Motor neuron (in vitro differentiated cells): ENCODE data around the gene RNF145. TPM values are rescaled to one million over a fixed set of nuclear protein-coding genes. Genes with fewer than 3 reads are reported as not detected.
"Not testable (repeated sequence)": the region's sequence is repeated elsewhere in the genome, so short reads cannot be mapped to it uniquely, and the experiment has no call there.

ENCODE experiments used
- ATAC-seq, 8 experiments: fragments of 200-7000 bp; cut with Tn5 transposase; replicated peaks in 6 of 8; 2 replicates each; pipeline ENCODE4 v1.8.0; 2021; ENCODE audit warnings: mild to moderate bottlenecking in 8 of 8, moderate library complexity in 8 of 8
- H3K27ac ChIP-seq, 2 donors: fragments of 250-450 bp; sonication (Bioruptor Pico); 2 replicates each; pipeline ENCODE4 v1.9.0; 2021; ENCODE audit warnings: antibody characterized with exemption in 2 of 2, mild to moderate bottlenecking in 2 of 2, moderate library complexity in 1 of 2
- H3K4me1 ChIP-seq, 2 donors: fragments of 250-450 bp; sonication (Bioruptor Pico); replicated peaks in 1 of 2; 2 replicates each; pipeline ENCODE4 v1.6.1; 2021; ENCODE audit warnings: antibody characterized with exemption in 2 of 2, mild to moderate bottlenecking in 2 of 2, moderate library complexity in 1 of 2
- H3K4me3 ChIP-seq, 5 donors: fragments of 250-450 bp; sonication (Bioruptor Pico); 2 replicates each; pipeline ENCODE4 v1.9.0; 2021; ENCODE audit warnings: antibody characterized with exemption in 5 of 5, mild to moderate bottlenecking in 5 of 5, moderate library complexity in 4 of 5
- WGBS, 10 experiments: fragments of 450-650 bp; shearing (Covaris generic); methylation state at CpG; one replicate each; pipeline ENCODE4 v1.0.0; 2022; 5-methylcytosine and 5-hydroxymethylcytosine counted together
- in situ Hi-C, 9 experiments: fragments of 400-800 bp; cut with MboI; loops; one replicate each; pipeline ENCODE4 v1.15.0; 2021; ENCODE audit warnings: low sequenced_read_pairs in 9 of 9, low pct_unique_long_range_greater_than_20kb in 2 of 9; ENCODE audit not compliant: unreplicated experiment in 9 of 9
- total RNA-seq, 8 experiments: library from RNA; unstranded; fragments of 300-600 nt; gene quantifications; 2 replicates each; pipeline versions ENCODE4 v1.2.3 to v1.2.4, GENCODE V29; 2022

The RNF145 gene
- total RNA-seq, 8 experiments from 2014 or later = 41.0 to 88.5 (median 49.1) TPM

DNA sequence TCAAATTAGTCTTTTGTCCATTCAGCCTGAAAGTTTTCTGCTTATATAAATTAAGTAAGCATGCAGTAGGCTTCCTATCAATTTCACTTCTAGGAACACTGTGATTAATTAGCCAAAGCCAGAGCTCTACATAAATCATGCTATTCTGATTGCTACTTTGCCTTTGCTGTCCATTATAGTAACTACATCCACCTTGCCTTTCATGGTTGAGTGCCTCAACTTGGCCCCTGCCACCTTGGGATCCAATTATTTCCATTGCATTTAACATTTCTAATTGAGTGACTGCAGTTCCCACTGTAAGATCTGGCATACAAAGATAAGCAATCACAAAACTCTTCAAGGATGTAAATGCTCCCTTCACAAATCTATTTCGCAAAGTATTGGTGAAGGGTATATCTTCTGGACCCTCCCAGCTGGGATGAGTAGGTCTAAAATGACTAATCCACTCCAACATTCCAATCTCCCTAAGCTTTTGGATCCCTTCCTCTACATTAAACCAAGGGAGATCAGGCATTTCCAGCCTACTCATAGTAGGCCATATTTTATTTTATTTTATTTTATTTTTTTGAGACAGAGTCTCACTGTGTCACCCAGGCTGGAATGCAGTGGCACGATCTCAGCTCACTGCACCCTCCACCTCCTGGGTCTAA, 26.6 kb upstream of the RNF145 start:
- H3K4me1 ChIP-seq, ATAC-seq, H3K4me3 ChIP-seq, in situ Hi-C loops, H3K27ac ChIP-seq: not testable (repeated sequence)
- WGBS, 10 experiments = 17 to 100% (median 88%) methylated on average over 1 to 2 of the region's 2 CpGs; no CpG with 5 or more reads in 2 of the 10 experiments

DNA sequence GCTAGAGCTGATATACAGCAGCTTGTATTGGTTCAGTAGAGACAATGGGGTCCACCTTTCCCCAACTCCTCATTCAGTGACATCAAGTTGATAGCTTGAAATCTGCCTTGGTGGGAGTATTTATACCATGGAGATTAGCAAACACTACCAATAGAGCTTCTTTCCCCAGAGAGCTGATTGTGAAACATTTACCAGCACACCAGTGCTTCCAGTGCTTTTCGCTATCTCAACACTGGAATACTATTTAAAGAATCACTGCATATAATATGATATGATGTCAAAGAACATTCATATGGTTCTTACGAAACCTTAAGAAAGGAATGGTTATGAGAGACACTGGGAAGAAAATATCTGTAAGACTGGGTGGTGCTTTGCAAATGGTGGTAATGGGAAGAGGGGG, 21.8 kb upstream of the RNF145 start:
- H3K4me3 ChIP-seq = no peak overlapping the region
- WGBS, 10 experiments = 14 to 100% (median 92%) methylated on average over 1 to 2 of the region's 2 CpGs; no CpG with 5 or more reads in 3 of the 10 experiments
- peaks cover 3 to 4% of the 10 kb centered on the region in 2 donors for H3K4me1 ChIP-seq
- no peak overlapping the region for H3K27ac ChIP-seq
- peak in 2 of 8 experiments; percentile 13 to 33 for ATAC-seq
- in situ Hi-C loops = no loop called here

DNA sequence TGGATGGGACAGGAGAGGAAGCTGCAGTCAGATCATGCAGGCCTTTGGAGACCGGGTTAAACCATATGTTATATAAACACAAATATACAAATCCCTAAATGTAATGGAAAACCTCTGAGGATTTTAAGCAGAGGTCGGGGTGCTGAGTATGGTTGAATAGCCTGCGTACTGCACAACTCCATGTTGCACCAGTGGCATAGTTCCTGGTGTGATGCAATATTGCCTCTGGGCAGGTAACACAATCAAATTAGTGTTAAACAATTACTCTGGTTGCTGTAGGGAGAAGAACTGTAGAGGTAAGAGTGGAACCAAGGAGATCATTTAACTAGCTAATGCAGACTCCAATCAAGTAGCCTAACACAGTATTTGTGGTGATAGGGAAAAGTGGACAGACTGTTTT, 21.3 kb upstream of the RNF145 start:
- WGBS, 10 experiments = 36 to 100% (median 79%) methylated on average over 1 to 3 of the region's 3 CpGs; no CpG with 5 or more reads in 1 of the 10 experiments
- in situ Hi-C loops = no loop called here
- peak in 1 of 8 experiments; percentile 50 for ATAC-seq
- Histone ChIP-seq H3K4me3 (no peak overlapping the region), H3K4me1 (peaks cover 3 to 4% of the 10 kb centered on the region in 2 donors), H3K27ac (no peak overlapping the region)

DNA sequence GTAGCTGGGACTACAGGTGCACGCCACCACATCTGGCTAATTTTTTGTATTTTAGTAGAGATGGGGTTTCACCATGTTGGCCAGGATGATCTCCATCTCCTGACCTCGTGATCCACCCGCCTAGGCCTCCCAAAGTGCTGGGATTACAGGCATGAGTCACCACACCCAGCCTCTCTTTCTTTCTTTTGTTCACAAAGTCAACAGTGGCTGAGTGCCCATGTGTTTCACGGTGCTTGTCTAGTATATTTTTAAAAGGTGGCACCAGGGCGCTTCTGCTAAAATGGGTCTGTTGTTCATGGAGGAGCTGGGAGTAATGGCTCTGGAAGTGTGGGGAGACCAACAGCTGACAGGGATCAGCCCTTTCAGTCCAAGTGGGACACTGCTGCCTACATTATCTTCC, 18.7 kb upstream of the RNF145 start:
- H3K4me1 ChIP-seq, ATAC-seq, in situ Hi-C loops, H3K4me3 ChIP-seq: not testable (repeated sequence)
- peak overlapping the region in 1 of 2 donors; percentile 53 for H3K27ac ChIP-seq
- WGBS, 10 experiments = 60 to 100% (median 84%) methylated on average over 1 to 4 of the region's 5 CpGs; no CpG with 5 or more reads in 3 of the 10 experiments

DNA sequence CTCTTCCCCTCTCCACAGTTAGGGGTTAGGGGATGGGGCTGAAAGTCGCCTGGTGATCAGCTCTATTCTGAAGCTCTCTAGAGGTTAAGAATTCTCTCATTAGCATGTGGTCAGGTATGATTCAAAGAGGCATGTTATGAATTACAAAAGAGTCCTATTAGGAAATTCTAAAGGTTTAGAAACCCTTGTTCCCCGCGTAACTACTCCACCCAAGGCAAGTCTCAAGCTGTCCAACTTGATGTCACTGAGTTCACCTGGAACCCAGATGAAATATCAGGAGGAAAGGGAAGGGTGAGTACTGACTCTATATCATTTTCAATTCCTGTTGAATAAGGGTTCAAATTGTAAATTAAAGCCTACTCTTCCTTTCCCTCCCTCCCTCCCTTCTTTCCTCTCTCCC, 18.1 kb upstream of the RNF145 start:
- peaks cover 3 to 4% of the 10 kb centered on the region in 2 donors for H3K4me1 ChIP-seq
- 29 to 86% (median 70%) methylated on average over 1 to 3 of the region's 3 CpGs; no CpG with 5 or more reads in 2 of the 10 experiments for WGBS, 10 experiments
- no peak overlapping the region for H3K4me3 ChIP-seq
- in situ Hi-C loops = no loop called here
- ATAC-seq = no peak
- H3K27ac ChIP-seq = no peak overlapping the region

DNA sequence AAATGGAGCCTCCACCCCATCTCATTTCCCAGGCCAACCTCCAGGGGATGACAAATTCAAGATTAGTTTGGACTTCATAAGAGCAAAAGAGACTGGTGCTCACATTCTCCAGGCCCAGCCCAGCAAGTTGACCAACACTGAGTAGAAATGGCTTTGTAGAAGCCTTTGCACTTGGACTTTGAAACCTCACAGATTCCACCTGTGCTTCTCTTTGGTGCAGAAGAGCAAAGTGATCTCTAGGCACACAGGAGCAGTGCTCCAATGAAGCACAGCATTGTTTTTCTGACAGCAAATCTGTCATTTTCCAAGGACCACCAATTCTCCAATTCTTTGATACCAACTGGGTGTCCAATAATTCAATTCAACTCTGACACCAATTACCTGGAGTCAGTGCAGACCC, 17.1 kb upstream of the RNF145 start:
- Histone ChIP-seq H3K4me1 (peaks cover 3 to 4% of the 10 kb centered on the region in 2 donors), H3K4me3 (no peak overlapping the region), H3K27ac (no peak overlapping the region)
- no peak for ATAC-seq
- in situ Hi-C loops = no loop called here

DNA sequence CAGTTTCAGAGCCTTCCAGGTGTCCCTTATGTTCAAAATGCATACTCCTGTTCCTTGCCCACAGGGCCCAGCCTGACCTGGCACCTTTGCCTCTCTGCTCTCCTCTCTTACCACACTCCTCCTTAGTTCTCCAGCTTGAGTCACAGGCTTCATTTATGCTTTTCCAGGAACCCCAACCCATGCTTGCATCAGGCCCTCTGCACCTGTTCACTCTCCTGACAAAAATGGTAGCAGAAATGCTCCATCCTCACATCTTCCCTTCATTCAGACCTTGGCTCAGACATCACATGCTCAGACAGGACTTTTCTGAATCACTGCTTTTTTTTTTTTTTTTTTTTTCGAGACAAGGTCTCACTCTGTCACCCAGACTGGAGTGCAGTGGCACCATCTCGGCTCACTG, 15.1 kb upstream of the RNF145 start:
- Histone ChIP-seq H3K4me3 (no peak overlapping the region), H3K4me1 (peaks cover 3 to 4% of the 10 kb centered on the region in 2 donors), H3K27ac (no peak overlapping the region)
- WGBS, 10 experiments = 20 to 50% methylated on average over 2 of the region's 2 CpGs; no CpG with 5 or more reads in 8 of the 10 experiments
- in situ Hi-C loops = no loop called here
- ATAC-seq = no peak

DNA sequence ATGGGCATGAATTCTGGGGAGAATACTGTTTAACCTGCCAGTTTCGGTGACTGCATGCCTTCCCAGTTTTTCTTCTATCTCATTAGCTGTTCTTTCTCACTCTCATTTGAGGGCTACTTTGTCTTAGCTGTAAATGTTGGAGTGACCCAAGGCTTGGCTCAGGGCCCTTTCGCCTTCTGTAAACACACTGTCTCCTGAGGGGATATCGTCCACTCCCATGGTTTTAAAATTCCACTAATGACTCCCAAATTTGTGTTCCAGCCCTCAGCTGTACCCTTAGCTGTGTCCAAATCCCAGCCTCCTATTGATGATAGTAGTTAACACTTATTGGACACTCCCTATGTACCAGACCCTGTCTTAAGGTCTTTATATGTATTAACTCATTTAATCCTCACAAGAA, 14.1 kb upstream of the RNF145 start:
- H3K4me1 ChIP-seq = peaks cover 0 to 8% of the 10 kb centered on the region in 2 donors
- 36 to 96% (median 82%) methylated on average over 2 to 3 of the region's 3 CpGs; no CpG with 5 or more reads in 4 of the 10 experiments for WGBS, 10 experiments
- no peak overlapping the region for H3K4me3 ChIP-seq
- in situ Hi-C loops = no loop called here
- ATAC-seq = no peak
- H3K27ac ChIP-seq = no peak overlapping the region

DNA sequence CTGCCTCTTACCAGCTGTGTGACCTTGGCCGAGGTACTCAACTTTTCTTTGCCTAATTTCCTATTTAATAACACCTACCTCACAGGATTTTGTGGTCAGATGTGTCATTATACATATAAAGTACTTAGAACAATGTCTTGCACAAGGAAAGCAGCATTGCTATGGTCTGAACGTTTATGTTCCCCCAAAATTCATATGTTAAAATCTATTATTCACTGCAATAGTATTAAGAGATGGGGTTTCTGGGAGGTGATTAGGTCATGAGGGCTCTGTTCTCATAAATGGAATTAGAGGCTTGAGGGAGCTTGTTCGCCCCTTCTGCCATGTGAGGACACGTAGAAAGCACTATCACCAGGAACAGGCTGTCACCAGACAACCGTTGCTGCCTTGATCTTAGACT, 10.9 kb upstream of the RNF145 start:
- Histone ChIP-seq H3K4me1 (peaks cover 0 to 8% of the 10 kb centered on the region in 2 donors), H3K4me3 (no peak overlapping the region), H3K27ac (no peak overlapping the region)
- in situ Hi-C loops = no loop called here
- WGBS, 10 experiments = 10 to 100% (median 71%) methylated on average over 1 to 5 of the region's 5 CpGs; no CpG with 5 or more reads in 2 of the 10 experiments
- ATAC-seq = no peak

DNA sequence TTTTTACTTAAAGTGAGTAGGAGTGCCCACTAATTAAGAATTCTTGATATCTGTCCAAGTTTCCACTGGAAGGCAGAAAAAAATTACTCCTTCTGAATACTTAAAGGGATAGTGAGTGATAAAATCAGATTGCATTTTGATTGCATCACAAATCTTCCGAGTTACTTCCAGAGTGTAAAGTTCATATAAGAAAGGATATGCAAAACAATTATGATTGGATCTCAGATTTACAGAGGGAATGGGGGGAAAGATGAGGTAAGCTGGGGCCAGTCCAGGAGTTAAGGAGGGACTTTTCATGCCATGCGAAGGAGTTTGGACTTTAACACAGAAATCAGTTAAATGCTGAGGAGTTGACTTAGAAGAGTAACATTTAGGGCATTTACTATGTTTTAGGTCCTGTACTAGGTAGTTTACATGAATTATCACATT, 9.3 kb upstream of the RNF145 start:
- WGBS, 10 experiments = 30 to 100% (median 75%) methylated on average over 1 to 2 of the region's 2 CpGs; no CpG with 5 or more reads in 2 of the 10 experiments
- H3K4me1 ChIP-seq = peaks cover 0 to 8% of the 10 kb centered on the region in 2 donors
- peak in 6 of 8 experiments; percentile 17 to 59 (median 39) for ATAC-seq

DNA sequence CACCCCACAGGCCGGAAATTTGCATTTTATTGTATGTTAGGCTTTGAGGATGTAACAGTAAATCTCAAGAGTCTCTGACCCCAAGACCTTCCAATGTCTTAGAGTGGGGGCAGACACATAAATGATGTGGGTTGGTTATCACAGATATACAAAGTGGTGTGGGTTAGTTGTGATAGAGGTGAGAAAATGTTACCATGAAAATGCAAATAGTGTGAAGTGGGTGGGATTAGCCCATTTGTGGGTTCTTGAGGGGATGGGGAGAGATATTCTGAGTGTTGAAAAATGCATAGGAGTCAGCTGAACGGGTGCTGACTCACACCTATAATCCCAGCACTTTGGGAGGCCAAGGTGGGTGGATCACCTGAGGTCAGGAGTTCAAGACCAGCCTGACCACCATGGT, 7.9 kb upstream of the RNF145 start:
- H3K27ac ChIP-seq = no peak overlapping the region
- H3K4me1 ChIP-seq = peaks cover 0 to 8% of the 10 kb centered on the region in 2 donors
- in situ Hi-C loops = no loop called here
- no peak for ATAC-seq
- no peak overlapping the region for H3K4me3 ChIP-seq
- 83 to 100% (median 100%) methylated on average over 1 of the region's 2 CpGs; no CpG with 5 or more reads in 5 of the 10 experiments for WGBS, 10 experiments

More for the DNA sequence above, 9.3 kb upstream of the RNF145 start:
- Histone ChIP-seq H3K27ac (no peak overlapping the region), H3K4me3 (no peak overlapping the region)
- in situ Hi-C loops = no loop called here

DNA sequence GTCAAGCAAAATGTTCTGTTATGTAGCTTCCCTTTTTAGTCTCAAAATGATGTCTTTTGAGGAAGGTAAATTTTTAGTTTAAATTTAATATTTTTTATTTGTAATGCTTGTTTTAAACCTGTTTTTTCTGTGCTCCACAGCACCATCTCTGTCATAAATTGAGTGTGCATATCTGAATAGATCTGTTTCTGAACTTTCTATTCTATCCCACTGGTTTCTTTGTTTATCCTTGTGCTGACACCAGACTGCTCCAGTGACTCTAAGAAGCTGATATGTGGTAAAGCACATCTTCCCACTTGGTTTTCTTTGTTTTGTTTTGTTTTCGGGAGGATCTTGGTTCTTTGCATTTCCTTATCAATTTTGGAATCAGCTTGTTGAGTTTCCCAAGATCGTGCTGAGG, 7.1 kb upstream of the RNF145 start:
- ATAC-seq = peak in 2 of 8 experiments; percentile 54 to 61
- in situ Hi-C loops = no loop called here
- Histone ChIP-seq H3K4me1 (peaks cover 0 to 8% of the 10 kb centered on the region in 2 donors), H3K27ac (no peak overlapping the region), H3K4me3 (no peak overlapping the region)
- 22 to 100% (median 79%) methylated on average over 1 to 2 of the region's 2 CpGs for WGBS, 10 experiments

DNA sequence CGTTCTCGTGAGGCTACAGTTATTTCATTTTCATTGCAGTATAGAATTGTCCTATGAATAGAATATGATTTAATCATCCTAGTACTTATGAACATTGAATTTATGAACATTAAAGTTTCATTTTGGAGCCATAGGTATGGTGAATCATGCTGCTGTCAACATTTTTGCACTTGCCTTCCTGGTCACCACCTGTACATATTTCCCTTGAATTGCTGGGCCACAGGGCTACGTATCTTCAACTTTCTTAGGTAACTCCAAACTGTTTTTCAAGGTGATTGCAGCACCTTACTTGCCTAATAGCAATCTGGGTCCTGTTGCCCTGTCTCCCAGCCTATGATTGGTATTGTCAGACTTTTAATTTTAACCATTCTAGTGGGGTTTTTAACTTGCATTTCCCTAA, 6.5 kb upstream of the RNF145 start:
- no peak for ATAC-seq
- no peak overlapping the region for H3K27ac ChIP-seq
- in situ Hi-C loops = no loop called here
- H3K4me1 ChIP-seq = peaks cover 0 to 8% of the 10 kb centered on the region in 2 donors
- H3K4me3 ChIP-seq = no peak overlapping the region
- WGBS, 10 experiments = 80 to 97% (median 92%) methylated on average over 1 to 3 of the region's 3 CpGs; no CpG with 5 or more reads in 3 of the 10 experiments
